Liver (tissue), 9 donors: Measurements from ENCODE around the gene HYAL3. TPM values are rescaled to one million over a fixed set of nuclear protein-coding genes. Genes with fewer than 3 reads are reported as not detected.

Experiments
- DNase-seq: peaks from one replicate; pipeline ENCODE4 v3.0.0-alpha.2; 2017; ENCODE audit warnings: low spot score
- H3K27ac ChIP-seq, 2 donors: one replicate each; pipeline ENCODE4 v1.7.0; 2013; ENCODE audit warnings: inconsistent platforms in 2 of 2, low read length in 2 of 2, control low read depth in 1 of 2, low read depth in 1 of 2, mild to moderate bottlenecking in 1 of 2
- H3K27me3 ChIP-seq, 4 donors: one replicate each; pipeline versions ENCODE4 v1.6.1 to v1.7.0; 2013; ENCODE audit warnings: low read length in 3 of 4, inconsistent platforms in 1 of 4, mild to moderate bottlenecking in 1 of 4, moderate library complexity in 1 of 4; ENCODE audit not compliant: control insufficient read depth in 4 of 4, insufficient read depth in 4 of 4
- H3K36me3 ChIP-seq, 4 donors: one replicate each; pipeline versions ENCODE4 v1.6.1 to v1.7.0; 2013; ENCODE audit warnings: low read length in 3 of 4, mild to moderate bottlenecking in 3 of 4, low read depth in 1 of 4, moderate library complexity in 1 of 4; ENCODE audit not compliant: control insufficient read depth in 4 of 4, insufficient read depth in 3 of 4
- H3K4me1 ChIP-seq, 4 donors: one replicate each; pipeline versions ENCODE4 v1.6.1 to v1.7.0; 2013; ENCODE audit warnings: low read length in 3 of 4, mild to moderate bottlenecking in 3 of 4, moderate library complexity in 1 of 4; ENCODE audit not compliant: control insufficient read depth in 4 of 4, insufficient read depth in 4 of 4
- H3K4me3 ChIP-seq, 3 donors: one replicate each; pipeline versions ENCODE4 v1.6.1 to v1.7.0; 2013; ENCODE audit warnings: low read length in 3 of 3, control low read depth in 1 of 3, low read depth in 1 of 3, mild to moderate bottlenecking in 1 of 3
- H3K9ac ChIP-seq, 2 donors: one replicate each; pipeline ENCODE4 v1.7.0; 2013; ENCODE audit warnings: low read length in 2 of 2, mild to moderate bottlenecking in 2 of 2, moderate library complexity in 2 of 2, control low read depth in 1 of 2, low read depth in 1 of 2
- H3K9me3 ChIP-seq, 4 donors: one replicate each; pipeline versions ENCODE4 v1.6.1 to v1.7.0; 2013; ENCODE audit warnings: low read length in 3 of 4; ENCODE audit not compliant: control insufficient read depth in 4 of 4
- ATF3 ChIP-seq: IDR thresholded peaks from 2 replicates; pipeline ENCODE4 v1.6.1; 2016; ENCODE audit warnings: antibody characterized with exemption
- CTCF ChIP-seq: fragments of 150-350 bp; IDR thresholded peaks from 2 replicates; pipeline ENCODE4 v1.5.1; 2017; ENCODE audit warnings: improper control_type of control experiment, low read depth, low read length; ENCODE audit not compliant: missing input control
- EGR1 ChIP-seq, 2 donors: IDR thresholded peaks; 2 replicates each; pipeline ENCODE4 v1.6.1; 2016 to 2018; ENCODE audit warnings: antibody characterized with exemption in 2 of 2, low read depth in 2 of 2
- FOXA2 ChIP-seq: IDR thresholded peaks from 2 replicates; pipeline ENCODE4 v1.6.1; 2016; ENCODE audit warnings: antibody characterized with exemption
- GABPA ChIP-seq, 2 donors: IDR thresholded peaks in 1 of 2; conservative IDR thresholded peaks in 1 of 2; 2 replicates each; pipeline ENCODE4 v1.6.1; 2016; ENCODE audit warnings: antibody characterized with exemption in 2 of 2, mild to moderate bottlenecking in 1 of 2, moderate library complexity in 1 of 2
- HNF4A ChIP-seq, 2 donors: conservative IDR thresholded peaks; 2 replicates each; pipeline ENCODE4 v1.6.1; 2016; ENCODE audit warnings: antibody characterized with exemption in 2 of 2, mild to moderate bottlenecking in 2 of 2
- HNF4G ChIP-seq: IDR thresholded peaks from 2 replicates; pipeline ENCODE4 v1.6.1; 2016; ENCODE audit warnings: antibody characterized with exemption
- JUND ChIP-seq, 2 donors: IDR thresholded peaks; 2 replicates each; pipeline ENCODE4 v1.6.1; 2016; ENCODE audit warnings: antibody characterized with exemption in 2 of 2
- NR2F2 ChIP-seq: IDR thresholded peaks from 2 replicates; pipeline ENCODE4 v1.6.1; 2016; ENCODE audit warnings: antibody characterized with exemption
- RAD21 ChIP-seq, 2 donors: IDR thresholded peaks; 2 replicates each; pipeline ENCODE4 v1.6.1; 2016; ENCODE audit warnings: antibody characterized with exemption in 2 of 2, mild to moderate bottlenecking in 2 of 2
- REST ChIP-seq: IDR thresholded peaks from 2 replicates; pipeline ENCODE4 v1.6.1; 2016; ENCODE audit warnings: antibody characterized with exemption, mild to moderate bottlenecking
- RXRA ChIP-seq, 2 donors: IDR thresholded peaks; 2 replicates each; pipeline ENCODE4 v1.6.1; 2017 to 2018; ENCODE audit warnings: antibody characterized with exemption in 2 of 2, mild to moderate bottlenecking in 1 of 2
- SP1 ChIP-seq: IDR thresholded peaks from 2 replicates; pipeline ENCODE4 v1.6.1; 2018; ENCODE audit warnings: antibody characterized with exemption, mild to moderate bottlenecking
- YY1 ChIP-seq: IDR thresholded peaks from 2 replicates; pipeline ENCODE4 v1.6.1; 2016; ENCODE audit warnings: antibody characterized with exemption, mild to moderate bottlenecking
- ZBTB33 ChIP-seq: IDR thresholded peaks from 2 replicates; pipeline ENCODE4 v1.6.1; 2016; ENCODE audit warnings: antibody characterized with exemption
- WGBS: extraction: QIAGEN DNeasy Blood & Tissue Kit; methylation state at CpG from one replicate; pipeline ENCODE4 v1.1.7; 2013; 5-methylcytosine and 5-hydroxymethylcytosine counted together
- polyA plus RNA-seq, 2 donors: library from polyadenylated mRNA; stranded (reverse) in 1 of 2; unstranded in 1 of 2; fragments of 200-250 nt in 1 of 2; fragments of >200 nt in 1 of 2; fragmentation: Nextera tagmentation in 1 of 2; extraction: Ambion mirVana in 1 of 2; gene quantifications; one replicate each; pipeline versions ENCODE4 v1.2.1 to v1.2.3, GENCODE V29; 2013 to 2015
- total RNA-seq, 2 donors: library from RNA; depleted of rRNA; stranded (reverse); fragments of >200 nt; gene quantifications; one replicate each; pipeline ENCODE4 v1.2.3, GENCODE V29; 2014
- donor health status: healthy.
- donor health status: healthy.
- donor health status: healthy.
- donor health status: healthy.
- donor health status: healthy.

HYAL3 gene
- total and polyA plus RNA-seq, 4 donors = 1.8 to 6.6 (median 2.0) TPM

GRCh38 chr3:50267280-50267913 is 31.8 kb downstream of the HYAL3 start:
- H3K4me1 ChIP-seq = peaks cover 0 to 34% (median 9%) of the 10 kb centered on the region in 4 donors
- TF ChIP-seq RXRA (IDR thresholded peaks at IDR 0.05) = peak; percentile 19 to 25
- no peak for TF ChIP-seq CTCF
- TF ChIP-seq EGR1 (IDR thresholded peaks at IDR 0.05; ENCODE audit: low read depth in 2 of 2) = no peak
- peak; percentile 32 for TF ChIP-seq SP1
- TF ChIP-seq HNF4A (conservative IDR thresholded peaks at IDR 0.05) = peak in 1 of 2 donors; percentile 25
- DNase-seq = no peak
- H3K9ac ChIP-seq = no peak overlapping the region
- no peaks in the 10 kb centered on the region for H3K9me3 ChIP-seq
- peak overlapping the region; percentile 15 to 48 for H3K27ac ChIP-seq
- WGBS = 12% methylated on average over 22 of the region's 22 CpGs
- H3K27me3 ChIP-seq = no peaks in the 10 kb centered on the region
- no peaks in the 10 kb centered on the region for H3K36me3 ChIP-seq
- peak overlapping the region in 1 of 3 donors; percentile 12 for H3K4me3 ChIP-seq

- Histone ChIP-seq H3K36me3 (no peaks in the 10 kb centered on the region), H3K27ac (peak overlapping the region; percentile 15 to 48), H3K4me1 (peaks cover 0 to 33% (median 9%) of the 10 kb centered on the region in 4 donors), H3K4me3 (peak overlapping the region in 1 of 3 donors; percentile 12), H3K27me3 (no peaks in the 10 kb centered on the region), H3K9me3 (no peaks in the 10 kb centered on the region), H3K9ac (no peak overlapping the region)
- TF ChIP-seq HNF4A (conservative IDR thresholded peaks at IDR 0.05) (no peak), GABPA (IDR thresholded peaks at IDR 0.05 in 1 of 2, conservative IDR thresholded peaks at IDR 0.05 in 1 of 2) (no peak), CTCF (no peak), JUND (IDR thresholded peaks at IDR 0.05) (no peak), RAD21 (IDR thresholded peaks at IDR 0.05) (no peak), EGR1 (IDR thresholded peaks at IDR 0.05; ENCODE audit: low read depth in 2 of 2) (no peak), ZBTB33 (no peak), SP1 (no peak)
- 75% methylated on average over 7 of the region's 7 CpGs for WGBS
- DNase-seq = no peak
Observed at GRCh38 chr3:50266836-50267235, 32.4 kb downstream of the HYAL3 start.

GRCh38 chr3:50266017-50266416 is 33.2 kb downstream of the HYAL3 start:
- H3K27ac ChIP-seq = no peak overlapping the region
- DNase-seq = no peak
- WGBS = 90% methylated on average over 6 of the region's 6 CpGs
- peaks cover 0 to 30% (median 7%) of the 10 kb centered on the region in 4 donors for H3K4me1 ChIP-seq
- H3K9ac ChIP-seq = no peak overlapping the region
- H3K9me3 ChIP-seq = no peaks in the 10 kb centered on the region
- no peak overlapping the region for H3K4me3 ChIP-seq
- H3K27me3 ChIP-seq = no peaks in the 10 kb centered on the region
- H3K36me3 ChIP-seq = no peaks in the 10 kb centered on the region
- TF ChIP-seq ATF3 = no peak
- TF ChIP-seq JUND (IDR thresholded peaks at IDR 0.05) = no peak
- no peak for TF ChIP-seq HNF4A (conservative IDR thresholded peaks at IDR 0.05)
- no peak for TF ChIP-seq RXRA (IDR thresholded peaks at IDR 0.05)
- no peak for TF ChIP-seq SP1
- no peak for TF ChIP-seq YY1
- no peak for TF ChIP-seq NR2F2
- no peak for TF ChIP-seq HNF4G
- TF ChIP-seq EGR1 (IDR thresholded peaks at IDR 0.05; ENCODE audit: low read depth in 2 of 2) = no peak
- TF ChIP-seq FOXA2 = no peak
- no peak for TF ChIP-seq REST
- TF ChIP-seq RAD21 (IDR thresholded peaks at IDR 0.05) = no peak
